ENCODE data around the gene TRABD2A.

Gene TRABD2A

DNA sequence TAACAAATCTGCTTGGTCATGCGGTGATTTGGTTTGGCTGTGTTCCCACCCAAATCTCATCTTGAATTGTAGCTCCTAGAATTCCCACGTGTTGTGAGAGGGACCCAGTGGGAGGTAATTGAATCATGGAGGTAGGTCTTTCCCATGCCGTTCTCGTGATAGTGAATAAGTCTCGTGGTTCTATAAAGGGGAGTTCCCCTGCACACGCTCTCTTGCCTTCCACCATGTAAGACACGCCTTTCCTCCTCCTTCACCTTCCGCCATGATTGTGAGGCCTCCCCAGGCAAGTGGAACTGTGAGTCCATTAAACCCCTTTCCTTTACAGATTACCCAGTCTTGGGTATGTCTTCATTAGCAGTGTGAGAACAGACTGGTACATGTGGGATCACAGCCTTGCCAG is 36.7 kb downstream of the TRABD2A start:
- H3K4me3 ChIP-seq (ENCODE audit: low read depth, low read length): no peak overlapping the region
- TF ChIP-seq, protein P1, sequence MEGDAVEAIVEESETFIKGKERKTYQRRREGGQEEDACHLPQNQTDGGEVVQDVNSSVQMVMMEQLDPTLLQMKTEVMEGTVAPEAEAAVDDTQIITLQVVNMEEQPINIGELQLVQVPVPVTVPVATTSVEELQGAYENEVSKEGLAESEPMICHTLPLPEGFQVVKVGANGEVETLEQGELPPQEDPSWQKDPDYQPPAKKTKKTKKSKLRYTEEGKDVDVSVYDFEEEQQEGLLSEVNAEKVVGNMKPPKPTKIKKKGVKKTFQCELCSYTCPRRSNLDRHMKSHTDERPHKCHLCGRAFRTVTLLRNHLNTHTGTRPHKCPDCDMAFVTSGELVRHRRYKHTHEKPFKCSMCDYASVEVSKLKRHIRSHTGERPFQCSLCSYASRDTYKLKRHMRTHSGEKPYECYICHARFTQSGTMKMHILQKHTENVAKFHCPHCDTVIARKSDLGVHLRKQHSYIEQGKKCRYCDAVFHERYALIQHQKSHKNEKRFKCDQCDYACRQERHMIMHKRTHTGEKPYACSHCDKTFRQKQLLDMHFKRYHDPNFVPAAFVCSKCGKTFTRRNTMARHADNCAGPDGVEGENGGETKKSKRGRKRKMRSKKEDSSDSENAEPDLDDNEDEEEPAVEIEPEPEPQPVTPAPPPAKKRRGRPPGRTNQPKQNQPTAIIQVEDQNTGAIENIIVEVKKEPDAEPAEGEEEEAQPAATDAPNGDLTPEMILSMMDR (IDR thresholded peaks at IDR 0.05; ENCODE audit: insufficient read depth, low read depth, low read length, missing control alignments): no peak
- DNase-seq (ENCODE audit: low read depth): no peak

DNA sequence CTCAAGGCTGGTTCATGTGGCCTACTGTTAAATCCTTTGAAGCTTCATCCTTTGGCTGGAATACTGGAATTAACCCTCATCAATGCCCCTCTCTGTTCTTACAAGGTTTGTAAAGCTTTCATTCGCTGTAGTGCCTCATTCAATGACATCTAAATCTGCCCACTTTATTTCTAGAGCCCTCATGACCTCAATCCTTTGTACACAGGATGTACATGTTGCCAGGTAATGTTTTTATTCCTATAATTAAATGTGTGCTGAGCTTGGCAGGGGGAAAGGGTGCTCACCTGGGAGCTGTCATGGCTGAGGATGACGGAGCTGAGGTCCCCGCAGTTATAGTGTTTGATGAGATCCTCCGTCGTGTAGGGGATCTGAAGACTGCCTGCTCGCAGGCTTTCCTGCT is 39.3 kb downstream of the TRABD2A start:
- TF ChIP-seq, protein P1 (IDR thresholded peaks at IDR 0.05; ENCODE audit: insufficient read depth, low read depth, low read length, missing control alignments): no peak
- no peak overlapping the region for H3K4me3 ChIP-seq (ENCODE audit: low read depth, low read length)
- no peak for DNase-seq (ENCODE audit: low read depth)

DNA sequence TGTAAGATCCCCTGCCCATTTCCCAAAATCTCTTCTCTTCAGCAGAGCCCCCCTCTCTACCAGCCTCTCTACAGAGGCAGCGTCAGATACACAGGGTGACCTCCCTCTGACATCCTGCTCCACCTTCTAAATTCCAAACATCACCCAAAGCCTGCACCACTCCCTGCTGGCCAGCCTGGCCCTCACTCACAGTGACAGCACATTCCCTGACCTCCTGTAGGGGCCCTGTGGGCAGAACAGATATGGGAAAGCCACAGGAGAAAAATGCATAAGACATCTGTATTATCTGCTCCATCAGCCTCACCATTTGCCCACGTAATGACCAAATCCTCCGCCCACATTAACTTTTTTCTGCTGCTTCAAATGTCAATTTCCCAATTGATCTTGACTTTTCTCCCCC is 40.6 kb downstream of the TRABD2A start:
- no peak overlapping the region for H3K4me3 ChIP-seq (ENCODE audit: low read depth, low read length)
- TF ChIP-seq, protein P1 (IDR thresholded peaks at IDR 0.05; ENCODE audit: insufficient read depth, low read depth, low read length, missing control alignments): no peak
- no peak for DNase-seq (ENCODE audit: low read depth)

DNA sequence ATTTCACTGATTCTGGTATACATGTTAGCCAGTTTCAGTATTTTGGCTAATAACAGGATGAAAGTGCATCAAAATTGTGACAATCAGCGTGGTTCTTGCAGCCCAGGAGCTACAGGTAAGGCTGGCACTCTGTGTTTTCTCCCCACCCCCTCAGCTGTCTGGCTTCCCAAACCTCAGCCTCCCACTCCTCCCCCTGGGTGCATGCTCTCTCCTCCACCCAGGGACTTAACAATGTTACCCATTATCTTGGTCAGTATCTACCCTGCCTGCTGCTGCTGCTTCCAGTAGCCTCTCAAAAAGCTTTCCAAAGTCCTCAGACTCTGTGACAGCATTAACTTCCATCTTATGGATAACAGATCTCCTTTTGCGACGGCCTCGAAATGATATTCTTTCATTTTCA is 41.0 kb downstream of the TRABD2A start:
- no peak for DNase-seq (ENCODE audit: low read depth)
- TF ChIP-seq, protein P1 (IDR thresholded peaks at IDR 0.05; ENCODE audit: insufficient read depth, low read depth, low read length, missing control alignments): no peak
- H3K4me3 ChIP-seq (ENCODE audit: low read depth, low read length): no peak overlapping the region

DNA sequence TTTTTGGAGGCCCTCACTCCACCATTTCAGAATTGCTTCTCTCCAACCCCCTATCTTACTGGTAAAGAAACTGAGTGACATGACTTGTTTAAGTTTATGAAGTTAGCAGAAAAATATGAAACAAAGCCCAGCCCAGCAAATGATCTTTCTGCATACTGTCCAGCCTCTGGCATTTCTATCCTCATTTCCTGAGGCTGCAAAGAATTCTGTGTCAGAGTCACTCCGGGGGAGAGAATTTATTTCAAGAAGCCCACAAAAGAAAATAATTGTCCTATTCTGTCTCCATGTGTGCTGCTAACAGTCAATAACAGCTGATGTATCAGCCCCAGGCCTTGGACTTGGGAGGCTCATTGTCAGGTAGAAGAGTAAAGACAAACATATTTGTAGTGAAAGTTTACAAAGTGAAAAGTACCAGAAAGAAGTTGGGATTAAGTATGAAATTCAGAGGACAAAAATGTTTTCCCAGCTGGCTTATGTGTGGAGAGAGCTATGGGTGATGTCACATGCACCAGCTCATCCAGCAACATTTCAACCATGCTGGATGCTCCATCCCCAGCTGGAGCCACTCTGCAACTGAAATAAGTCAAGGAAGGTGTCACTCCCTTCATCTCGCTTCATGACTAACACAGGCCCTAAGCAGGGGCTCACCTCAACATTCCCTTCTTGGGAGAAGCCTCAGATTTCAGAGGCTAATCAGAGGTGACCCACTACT is 42.3 kb downstream of the TRABD2A start:
- H3K4me3 ChIP-seq (ENCODE audit: low read depth, low read length): no peak overlapping the region
- DNase-seq (ENCODE audit: low read depth): no peak
- TF ChIP-seq, protein P1 (IDR thresholded peaks at IDR 0.05; ENCODE audit: insufficient read depth, low read depth, low read length, missing control alignments): no peak

DNA sequence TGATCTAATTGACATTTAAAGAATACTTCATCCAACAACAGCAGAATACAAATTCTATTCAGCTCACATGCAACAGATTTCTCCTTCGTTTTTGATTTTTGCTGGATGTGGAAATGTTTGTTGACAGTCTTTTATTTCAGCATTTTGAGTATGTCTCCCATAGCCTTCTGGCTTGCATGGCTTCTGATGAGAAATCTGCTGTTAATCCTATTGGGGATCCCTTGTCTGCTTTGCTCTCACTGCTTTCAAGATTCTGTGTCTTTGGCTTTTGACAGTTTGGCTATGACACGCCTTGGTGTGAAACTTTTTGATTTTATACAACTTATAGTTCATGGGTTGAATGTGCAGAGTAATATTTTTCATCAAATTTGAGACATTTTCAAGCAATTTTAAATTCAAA is 44.7 kb downstream of the TRABD2A start:
- TF ChIP-seq, protein P1 (IDR thresholded peaks at IDR 0.05; ENCODE audit: insufficient read depth, low read depth, low read length, missing control alignments): no peak
- no peak overlapping the region for H3K4me3 ChIP-seq (ENCODE audit: low read depth, low read length)
- no peak for DNase-seq (ENCODE audit: low read depth)
